ENCODE data around the gene LZTR1.

Gene LZTR1

GRCh38 chr22:20951151-20951931 lies 30.8 kb upstream of the LZTR1 start:
- DNase-seq (ENCODE audit: low read depth): no peak

GRCh38 chr22:20951932-20952380 lies 30.1 kb upstream of the LZTR1 start:
- DNase-seq (ENCODE audit: low read depth): no peak

- DNase-seq (ENCODE audit: low read depth): no peak
Observed at GRCh38 chr22:20952544-20953341, 29.4 kb upstream of the LZTR1 start.

GRCh38 chr22:20953342-20953608 lies 28.8 kb upstream of the LZTR1 start:
- no peak for DNase-seq (ENCODE audit: low read depth)

- no peak for DNase-seq (ENCODE audit: low read depth)
Observed at GRCh38 chr22:20953668-20954500, 28.2 kb upstream of the LZTR1 start.

GRCh38 chr22:20955548-20955947 lies 26.5 kb upstream of the LZTR1 start:
- no peak for DNase-seq (ENCODE audit: low read depth)

- no peak for DNase-seq (ENCODE audit: low read depth)
Observed at GRCh38 chr22:20956258-20957101, 25.6 kb upstream of the LZTR1 start.

- no peak for DNase-seq (ENCODE audit: low read depth)
Observed at GRCh38 chr22:20957102-20957682, 24.9 kb upstream of the LZTR1 start.

- DNase-seq (ENCODE audit: low read depth): no peak
Observed at GRCh38 chr22:20957683-20958431, 24.2 kb upstream of the LZTR1 start.

GRCh38 chr22:20959578-20960461 lies 22.3 kb upstream of the LZTR1 start:
- DNase-seq (ENCODE audit: low read depth): no peak

GRCh38 chr22:20960609-20961008 lies 21.5 kb upstream of the LZTR1 start:
- DNase-seq (ENCODE audit: low read depth): no peak

- no peak for DNase-seq (ENCODE audit: low read depth)
Observed at GRCh38 chr22:20962491-20962945, 19.6 kb upstream of the LZTR1 start.

- DNase-seq (ENCODE audit: low read depth): no peak
Observed at GRCh38 chr22:20963201-20964052, 18.7 kb upstream of the LZTR1 start.

- no peak for DNase-seq (ENCODE audit: low read depth)
Observed at GRCh38 chr22:20964090-20964798, 17.9 kb upstream of the LZTR1 start.

GRCh38 chr22:20964799-20965103 lies 17.3 kb upstream of the LZTR1 start:
- no peak for DNase-seq (ENCODE audit: low read depth)

GRCh38 chr22:20965104-20965887 lies 16.8 kb upstream of the LZTR1 start:
- no peak for DNase-seq (ENCODE audit: low read depth)
